ENCODE measurements around the gene UMODL1.

The UMODL1 gene

GRCh38 chr21:42154237-42155044, 83.3 kb downstream of the UMODL1 start:
- Histone ChIP-seq H3K4me3 (ENCODE audit: low read depth, low read length) (no peak overlapping the region), H3K36me3 (ENCODE audit: control insufficient read depth in 2 of 2, insufficient read depth in 1 of 2, low read length in 2 of 2) (no peaks in the 10 kb centered on the region), H3K27ac (ENCODE audit: extremely low read depth, low read depth, low read length) (no peak overlapping the region), H3K9me3 (ENCODE audit: control insufficient read depth, insufficient read depth, low read depth, low read length) (no peaks in the 10 kb centered on the region), H3K4me1 (ENCODE audit: control insufficient read depth, insufficient read depth, low read length) (no peaks in the 10 kb centered on the region)
- CTCF ChIA-PET = interaction anchor here (1.1 to 1.2 kb wide), 2 partner anchors 9 to 10 kb away, joined by 3 to 6 read pairs; no protein-coding TSS in a partner anchor
- POLR2A ChIA-PET = no interaction called here
- TF ChIP-seq ZNF623 (tag by site-specific recombination; IDR thresholded peaks at IDR 0.05) (no peak), ZBTB26 (tag by site-specific recombination; optimal IDR thresholded peaks at IDR 0.05) (no peak), ZNF513 (tag by site-specific recombination; IDR thresholded peaks at IDR 0.05) (no peak), ZNF2 (tag by site-specific recombination; IDR thresholded peaks at IDR 0.05) (no peak), ZNF266 (tag by site-specific recombination; IDR thresholded peaks at IDR 0.05; ENCODE audit: low read depth) (no peak), RBAK (tag by site-specific recombination; IDR thresholded peaks at IDR 0.05) (no peak), ZNF626 (tag by site-specific recombination; IDR thresholded peaks at IDR 0.05) (no peak), ZNF138 (tag by site-specific recombination; IDR thresholded peaks at IDR 0.05; ENCODE audit: borderline replicate concordance) (no peak), ZNF354C (tag by site-specific recombination; IDR thresholded peaks at IDR 0.05; ENCODE audit: borderline replicate concordance, low read depth) (no peak), ZNF664 (tag by site-specific recombination; IDR thresholded peaks at IDR 0.05) (no peak), ZNF777 (tag by site-specific recombination; IDR thresholded peaks at IDR 0.05; ENCODE audit: borderline replicate concordance) (no peak), ZNF112 (tag by site-specific recombination; IDR thresholded peaks at IDR 0.05) (no peak), ZNF121 (tag by site-specific recombination; IDR thresholded peaks at IDR 0.05) (no peak)

GRCh38 chr21:42155045-42155855, 84.1 kb downstream of the UMODL1 start:
- Histone ChIP-seq H3K27ac (ENCODE audit: extremely low read depth, low read depth, low read length) (no peak overlapping the region), H3K4me1 (ENCODE audit: control insufficient read depth, insufficient read depth, low read length) (no peaks in the 10 kb centered on the region), H3K36me3 (ENCODE audit: control insufficient read depth in 2 of 2, insufficient read depth in 1 of 2, low read length in 2 of 2) (no peaks in the 10 kb centered on the region), H3K9me3 (ENCODE audit: control insufficient read depth, insufficient read depth, low read depth, low read length) (no peaks in the 10 kb centered on the region), H3K4me3 (ENCODE audit: low read depth, low read length) (no peak overlapping the region)
- ChIA-PET POLR2A (no interaction called here), CTCF (interaction anchor here (1.2 to 2.6 kb wide), 2 partner anchors 10 to 104 kb away, joined by 6 to 10 read pairs; no protein-coding TSS in a partner anchor)
- no peak for TF ChIP-seq ZSCAN18 (tag by site-specific recombination; IDR thresholded peaks at IDR 0.05)
- TF ChIP-seq ZNF530 (tag by site-specific recombination; IDR thresholded peaks at IDR 0.05; ENCODE audit: low read depth) = no peak
- TF ChIP-seq SCRT1 (tag by site-specific recombination; IDR thresholded peaks at IDR 0.05; ENCODE audit: borderline replicate concordance) = no peak
- TF ChIP-seq KLF8 (tag by site-specific recombination; IDR thresholded peaks at IDR 0.05) = no peak
- TF ChIP-seq SALL2 (tag by site-specific recombination; IDR thresholded peaks at IDR 0.05; ENCODE audit: borderline replicate concordance) = no peak
- TF ChIP-seq ZNF449 (tag by site-specific recombination; IDR thresholded peaks at IDR 0.05) = no peak
- TF ChIP-seq ZNF704 (tag by site-specific recombination; IDR thresholded peaks at IDR 0.05) = no peak
- no peak for TF ChIP-seq ZNF670 (tag by site-specific recombination; IDR thresholded peaks at IDR 0.05; ENCODE audit: low read depth)
- TF ChIP-seq INSM2 (tag by site-specific recombination; IDR thresholded peaks at IDR 0.05) = no peak
- TF ChIP-seq ZNF155 (tag by site-specific recombination; IDR thresholded peaks at IDR 0.05) = no peak

Data from HEK293 (cell line).